Vagina (tissue), 2 donors: ENCODE results near the gene TENT5C. TPM values are rescaled to one million over a fixed set of nuclear protein-coding genes. Genes with fewer than 3 reads are reported as not detected.

Experiments used
- DNase-seq, 2 donors: peaks; one replicate each; pipeline ENCODE4 v3.0.0-alpha.2; 2017; ENCODE audit errors: extremely low spot score in 2 of 2
- H3K27ac ChIP-seq: fragments of 200-600 bp; sonication (generic); one replicate; pipeline ENCODE4 v1.5.1; 2019
- H3K27me3 ChIP-seq: fragments of 200-600 bp; sonication (generic); one replicate; pipeline ENCODE4 v1.5.1; 2019
- H3K36me3 ChIP-seq, 2 donors: fragments of 200-600 bp; sonication (generic); one replicate each; pipeline ENCODE4 v1.5.1; 2017 to 2019
- H3K4me1 ChIP-seq: fragments of 200-600 bp; sonication (generic); one replicate; pipeline ENCODE4 v1.5.1; 2019
- H3K4me3 ChIP-seq, 2 donors: fragments of 200-600 bp; sonication (generic); 1 replicate in 1 of 2; 2 replicates in 1 of 2; pipeline ENCODE4 v1.5.1; 2016 to 2019
- H3K9me3 ChIP-seq: fragments of 200-600 bp; sonication (generic); one replicate; pipeline ENCODE4 v1.5.1; 2019
- CTCF ChIP-seq, 3 experiments: fragments of 450-650 bp in 2 of 3; fragments of 200-600 bp in 1 of 3; sonication (generic) in 1 of 3; IDR thresholded peaks; one replicate each; pipeline ENCODE4 v1.5.1; 2017 to 2019; ENCODE audit warnings: antibody characterized with exemption in 3 of 3, mild to moderate bottlenecking in 2 of 3, moderate library complexity in 2 of 3
- POLR2A ChIP-seq, 2 donors: fragments of 450-650 bp; IDR thresholded peaks; one replicate each; pipeline ENCODE4 v1.6.1; 2017; ENCODE audit warnings: antibody characterized with exemption in 2 of 2, mild to moderate bottlenecking in 2 of 2, moderate library complexity in 2 of 2
- POLR2AphosphoS5 ChIP-seq, 2 donors: sonication (generic); formaldehyde crosslinking; IDR thresholded peaks; one replicate each; pipeline ENCODE4 v1.9.0; 2017; ENCODE audit warnings: antibody characterized with exemption in 2 of 2, mild to moderate bottlenecking in 2 of 2, low read depth in 1 of 2; ENCODE audit not compliant: insufficient read depth in 1 of 2
- intact Hi-C: fragments of 100-400 bp; cut with DNase I; formaldehyde crosslinking; loops from one replicate; pipeline ENCODE4 v1.15.1; 2023
- total RNA-seq: library from RNA; depleted of rRNA; stranded (reverse); fragments of >200 nt; gene quantifications from one replicate; pipeline ENCODE4 v1.2.3, GENCODE V29; 2016

The TENT5C gene
- total RNA-seq, 1 donor from 2014 or later, result 4.2 TPM

- Histone ChIP-seq H3K4me3 (no peak overlapping the region), H3K27me3 (no peaks in the 10 kb centered on the region), H3K27ac (no peak overlapping the region), H3K9me3 (no peaks in the 10 kb centered on the region), H3K4me1 (no peaks in the 10 kb centered on the region), H3K36me3 (no peaks in the 10 kb centered on the region)
- no peak for TF ChIP-seq CTCF (IDR thresholded peaks at IDR 0.05)
- TF ChIP-seq POLR2A (IDR thresholded peaks at IDR 0.05), result no peak
- TF ChIP-seq POLR2AphosphoS5 (IDR thresholded peaks at IDR 0.05; ENCODE audit: insufficient read depth in 1 of 2, low read depth in 1 of 2), result no peak
- DNase-seq, result no peak
- intact Hi-C loops, result no loop called here
These were observed 29.6 kb upstream of the TENT5C start for GRCh38 chr1:117576236-117576635.

GRCh38 chr1:117577191-117577885, 28.5 kb upstream of the TENT5C start:
- Histone ChIP-seq H3K27me3 (no peaks in the 10 kb centered on the region), H3K4me1 (no peaks in the 10 kb centered on the region), H3K4me3 (no peak overlapping the region), H3K27ac (no peak overlapping the region), H3K9me3 (no peaks in the 10 kb centered on the region), H3K36me3 (no peaks in the 10 kb centered on the region)
- no peak for TF ChIP-seq POLR2AphosphoS5 (IDR thresholded peaks at IDR 0.05; ENCODE audit: insufficient read depth in 1 of 2, low read depth in 1 of 2)
- TF ChIP-seq CTCF (IDR thresholded peaks at IDR 0.05), result no peak
- TF ChIP-seq POLR2A (IDR thresholded peaks at IDR 0.05), result no peak
- DNase-seq, result no peak
- intact Hi-C loops, result no loop called here

GRCh38 chr1:117578466-117578865, 27.4 kb upstream of the TENT5C start:
- DNase-seq, result no peak
- Histone ChIP-seq H3K4me1 (no peaks in the 10 kb centered on the region), H3K36me3 (no peaks in the 10 kb centered on the region), H3K9me3 (no peaks in the 10 kb centered on the region), H3K27ac (no peak overlapping the region), H3K4me3 (no peak overlapping the region), H3K27me3 (no peaks in the 10 kb centered on the region)
- TF ChIP-seq POLR2A (IDR thresholded peaks at IDR 0.05) (no peak), CTCF (IDR thresholded peaks at IDR 0.05) (no peak), POLR2AphosphoS5 (IDR thresholded peaks at IDR 0.05; ENCODE audit: insufficient read depth in 1 of 2, low read depth in 1 of 2) (no peak)
- intact Hi-C loops, result no loop called here

- DNase-seq, result no peak
These were observed 26.5 kb upstream of the TENT5C start for GRCh38 chr1:117579221-117579906.

More at GRCh38 chr1:117579221-117579906, 26.5 kb upstream of the TENT5C start:
- no peaks in the 10 kb centered on the region for H3K9me3 ChIP-seq
- no peaks in the 10 kb centered on the region for H3K36me3 ChIP-seq
- no peak for TF ChIP-seq POLR2A (IDR thresholded peaks at IDR 0.05)
- TF ChIP-seq CTCF (IDR thresholded peaks at IDR 0.05), result no peak
- TF ChIP-seq POLR2AphosphoS5 (IDR thresholded peaks at IDR 0.05; ENCODE audit: insufficient read depth in 1 of 2, low read depth in 1 of 2), result no peak
- H3K27me3 ChIP-seq, result no peaks in the 10 kb centered on the region
- no peak overlapping the region for H3K27ac ChIP-seq
- intact Hi-C loops, result no loop called here
- no peaks in the 10 kb centered on the region for H3K4me1 ChIP-seq
- no peak overlapping the region for H3K4me3 ChIP-seq
